ENCODE data around the gene MTMR11.
A peak's percentile ranks its signal among the peaks of the same experiment; 100 is the strongest.

Gene MTMR11, protein sequence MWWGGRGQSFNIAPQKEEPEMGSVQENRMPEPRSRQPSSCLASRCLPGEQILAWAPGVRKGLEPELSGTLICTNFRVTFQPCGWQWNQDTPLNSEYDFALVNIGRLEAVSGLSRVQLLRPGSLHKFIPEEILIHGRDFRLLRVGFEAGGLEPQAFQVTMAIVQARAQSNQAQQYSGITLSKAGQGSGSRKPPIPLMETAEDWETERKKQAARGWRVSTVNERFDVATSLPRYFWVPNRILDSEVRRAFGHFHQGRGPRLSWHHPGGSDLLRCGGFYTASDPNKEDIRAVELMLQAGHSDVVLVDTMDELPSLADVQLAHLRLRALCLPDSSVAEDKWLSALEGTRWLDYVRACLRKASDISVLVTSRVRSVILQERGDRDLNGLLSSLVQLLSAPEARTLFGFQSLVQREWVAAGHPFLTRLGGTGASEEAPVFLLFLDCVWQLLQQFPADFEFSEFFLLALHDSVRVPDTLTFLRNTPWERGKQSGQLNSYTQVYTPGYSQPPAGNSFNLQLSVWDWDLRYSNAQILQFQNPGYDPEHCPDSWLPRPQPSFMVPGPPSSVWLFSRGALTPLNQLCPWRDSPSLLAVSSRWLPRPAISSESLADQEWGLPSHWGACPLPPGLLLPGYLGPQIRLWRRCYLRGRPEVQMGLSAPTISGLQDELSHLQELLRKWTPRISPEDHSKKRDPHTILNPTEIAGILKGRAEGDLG

DNA sequence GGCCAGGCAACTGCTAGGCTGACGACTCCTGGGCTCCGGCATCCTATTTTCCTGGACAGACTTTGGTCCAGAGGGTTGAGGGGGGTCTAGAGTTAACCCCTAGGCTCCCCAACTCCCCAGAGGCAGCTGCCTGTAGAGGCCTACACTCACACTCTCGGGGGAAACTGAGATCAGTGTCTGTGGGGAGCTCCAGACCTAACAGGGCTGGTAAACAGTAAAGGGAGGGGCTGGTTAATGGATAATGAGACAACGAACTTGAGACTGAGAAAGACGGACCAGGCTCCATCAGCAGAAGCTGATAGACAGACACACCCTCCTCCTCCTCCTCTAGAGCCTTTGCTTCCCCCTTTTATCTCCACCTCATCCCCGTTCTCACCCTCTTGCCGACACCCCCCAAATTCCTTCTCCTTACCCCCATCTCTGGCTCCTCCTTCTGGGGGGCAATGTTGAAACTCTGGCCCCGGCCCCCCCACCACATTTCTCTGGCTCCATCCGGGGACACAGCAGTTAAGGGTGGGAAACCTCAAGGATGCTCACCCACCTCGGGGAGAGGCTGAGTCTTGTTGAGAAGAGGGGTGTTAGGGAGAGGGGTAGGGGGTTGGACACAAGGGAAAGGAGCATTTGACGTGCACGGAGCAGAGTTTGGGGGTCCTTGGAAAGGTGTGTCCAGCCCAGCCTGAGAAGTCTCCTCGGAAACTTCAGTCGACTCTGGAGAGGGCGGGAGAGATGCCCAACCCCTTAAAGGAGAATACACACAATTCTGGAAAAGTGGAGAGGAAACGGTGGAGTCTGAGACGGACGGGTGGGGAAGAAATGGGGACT is at the start of gene MTMR11:
Gene MTMR11 (minus strand): TSS at position 710 of the 822 bp plus-strand sequence. CDS start 232 bp downstream, at position 478.
- peak within 1 kb of the TSS; percentile 72 for H3K4me3 ChIP-seq (ENCODE audit: low read depth, low read length)
- TF ChIP-seq, protein P1, sequence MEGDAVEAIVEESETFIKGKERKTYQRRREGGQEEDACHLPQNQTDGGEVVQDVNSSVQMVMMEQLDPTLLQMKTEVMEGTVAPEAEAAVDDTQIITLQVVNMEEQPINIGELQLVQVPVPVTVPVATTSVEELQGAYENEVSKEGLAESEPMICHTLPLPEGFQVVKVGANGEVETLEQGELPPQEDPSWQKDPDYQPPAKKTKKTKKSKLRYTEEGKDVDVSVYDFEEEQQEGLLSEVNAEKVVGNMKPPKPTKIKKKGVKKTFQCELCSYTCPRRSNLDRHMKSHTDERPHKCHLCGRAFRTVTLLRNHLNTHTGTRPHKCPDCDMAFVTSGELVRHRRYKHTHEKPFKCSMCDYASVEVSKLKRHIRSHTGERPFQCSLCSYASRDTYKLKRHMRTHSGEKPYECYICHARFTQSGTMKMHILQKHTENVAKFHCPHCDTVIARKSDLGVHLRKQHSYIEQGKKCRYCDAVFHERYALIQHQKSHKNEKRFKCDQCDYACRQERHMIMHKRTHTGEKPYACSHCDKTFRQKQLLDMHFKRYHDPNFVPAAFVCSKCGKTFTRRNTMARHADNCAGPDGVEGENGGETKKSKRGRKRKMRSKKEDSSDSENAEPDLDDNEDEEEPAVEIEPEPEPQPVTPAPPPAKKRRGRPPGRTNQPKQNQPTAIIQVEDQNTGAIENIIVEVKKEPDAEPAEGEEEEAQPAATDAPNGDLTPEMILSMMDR (conservative IDR thresholded peaks at IDR 0.05; ENCODE audit: low read depth, low read length): no peak
- DNase-seq (ENCODE audit: low read depth): peak; percentile 50

DNA sequence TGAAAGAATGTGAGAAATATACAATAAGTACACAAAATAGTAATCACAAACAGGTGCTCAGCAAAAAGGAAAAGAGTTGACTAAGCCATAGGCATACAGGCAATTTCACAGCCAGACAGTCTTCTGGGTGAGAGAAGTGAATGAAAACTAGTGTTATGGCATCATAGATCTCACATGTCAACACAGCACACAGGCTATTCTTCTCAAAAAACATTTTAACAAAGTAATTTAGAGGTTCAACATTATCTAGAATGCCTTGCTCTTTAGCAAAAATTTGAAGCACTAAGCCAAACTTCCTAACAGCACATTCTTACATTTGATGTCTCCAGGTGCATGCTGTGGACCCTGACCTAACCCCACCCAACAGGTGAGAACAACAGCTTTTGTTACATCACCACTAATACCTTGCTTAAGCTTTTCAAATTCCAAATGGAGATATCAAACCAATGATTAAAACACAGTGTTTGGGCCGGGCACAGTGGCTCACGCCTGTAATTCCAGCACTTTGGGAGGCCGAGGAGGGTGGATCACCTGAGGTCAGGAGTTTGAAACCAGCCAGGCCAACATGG is 43.4 kb upstream of the MTMR11 start:
- no peak for DNase-seq (ENCODE audit: low read depth)
- no peak overlapping the region for H3K4me3 ChIP-seq (ENCODE audit: low read depth, low read length)
- TF ChIP-seq, protein P1 (conservative IDR thresholded peaks at IDR 0.05; ENCODE audit: low read depth, low read length): no peak

GRCh38 chr1:149979245-149979971 is 42.7 kb upstream of the MTMR11 start:
- TF ChIP-seq, protein P1 (conservative IDR thresholded peaks at IDR 0.05; ENCODE audit: low read depth, low read length): no peak
- no peak for DNase-seq (ENCODE audit: low read depth)
- H3K4me3 ChIP-seq (ENCODE audit: low read depth, low read length): no peak overlapping the region

- DNase-seq (ENCODE audit: low read depth): peak; percentile 66
- H3K4me3 ChIP-seq (ENCODE audit: low read depth, low read length): no peak overlapping the region
- TF ChIP-seq, protein P1 (conservative IDR thresholded peaks at IDR 0.05; ENCODE audit: low read depth, low read length): no peak
These were observed 41.9 kb upstream of the MTMR11 start for GRCh38 chr1:149978547-149979023.

- TF ChIP-seq, protein P1 (conservative IDR thresholded peaks at IDR 0.05; ENCODE audit: low read depth, low read length): no peak
These were observed 40.7 kb upstream of the MTMR11 start for GRCh38 chr1:149977345-149977744.

DNA sequence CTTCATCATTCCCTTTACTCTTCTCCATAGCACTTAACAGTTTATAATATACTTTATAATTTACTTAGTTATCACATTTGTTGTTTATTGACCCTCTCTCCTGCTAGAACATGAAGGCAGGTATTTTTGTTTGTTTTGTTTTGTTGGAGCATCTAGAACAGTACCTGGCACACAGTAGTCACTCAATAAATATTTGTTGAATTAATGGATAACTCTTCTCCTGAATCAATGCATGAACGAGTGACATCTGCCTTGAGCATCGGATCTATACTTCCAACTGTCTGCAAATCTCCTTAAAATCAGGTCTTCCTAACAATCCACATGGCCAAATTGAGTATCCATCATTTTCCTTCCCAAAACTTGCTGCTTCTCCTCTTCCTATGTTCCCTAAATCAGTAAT is 35.9 kb upstream of the MTMR11 start:
- DNase-seq (ENCODE audit: low read depth): no peak
- TF ChIP-seq, protein P1 (conservative IDR thresholded peaks at IDR 0.05; ENCODE audit: low read depth, low read length): no peak

More at GRCh38 chr1:149977345-149977744, 40.7 kb upstream of the MTMR11 start:
- no peak overlapping the region for H3K4me3 ChIP-seq (ENCODE audit: low read depth, low read length)
- DNase-seq (ENCODE audit: low read depth): no peak

More for the DNA sequence above, 35.9 kb upstream of the MTMR11 start:
- no peak overlapping the region for H3K4me3 ChIP-seq (ENCODE audit: low read depth, low read length)

Data from choroid plexus epithelial cell (primary cell).